PC-9 (cell line): ENCODE data around the gene TUFT1. TPM values are rescaled to one million over a fixed set of nuclear protein-coding genes. Genes with fewer than 3 reads are reported as not detected.

ENCODE experiments used
- BruUV-seq: library from RNA; stranded (reverse); fragments of 400-500 nt; replicated peaks from 2 replicates; lab custom pipeline; 2021; lab: Mats Ljungman, UMichigan
- CTCF ChIA-PET: fragments of 300-600 bp; sonication (Branson Sonifier 250); formaldehyde crosslinking; loops from one replicate; lab custom pipeline; 2022; ENCODE audit warnings: antibody characterized with exemption; lab: Charles Lee
- POLR2A ChIA-PET: fragments of 300-600 bp; sonication (Branson Sonifier 250); formaldehyde crosslinking; loops from one replicate; lab custom pipeline; 2022; ENCODE audit warnings: antibody characterized with exemption; ENCODE audit not compliant: unreplicated experiment; lab: Charles Lee
- DNase-seq, 2 experiments: peaks; one replicate each; pipeline versions ENCODE4 v3.0.0 to v3.0.0-alpha.2; 2015 to 2022; ENCODE audit warnings: mixed read lengths in 1 of 2
- H2AFZ ChIP-seq: fragments of 200-600 bp; sonication (generic); 2 replicates; pipeline ENCODE4 v1.8.1; 2017; ENCODE audit warnings: antibody characterized with exemption
- H3F3A ChIP-seq: fragments of 200-600 bp; sonication (generic); 2 replicates; pipeline ENCODE4 v1.8.1; 2017; ENCODE audit warnings: antibody characterized with exemption, mild to moderate bottlenecking, low read depth; ENCODE audit not compliant: insufficient read depth
- H3K27ac ChIP-seq: fragments of 200-600 bp; sonication (generic); 2 replicates; pipeline ENCODE4 v1.6.1; 2016; ENCODE audit warnings: mixed run types
- H3K27me3 ChIP-seq: fragments of 200-600 bp; sonication (generic); 2 replicates; pipeline ENCODE4 v1.6.1; 2016; ENCODE audit warnings: low read depth, mixed run types; ENCODE audit not compliant: insufficient read depth
- H3K36me3 ChIP-seq: fragments of 200-600 bp; sonication (generic); 2 replicates; pipeline ENCODE4 v1.6.1; 2016; ENCODE audit warnings: low read depth, mixed run types
- H3K4me1 ChIP-seq: fragments of 200-600 bp; sonication (generic); replicated peaks from 2 replicates; pipeline ENCODE4 v1.6.1; 2016; ENCODE audit warnings: mixed run types; ENCODE audit not compliant: insufficient read depth
- H3K4me2 ChIP-seq: fragments of 200-600 bp; sonication (generic); 2 replicates; pipeline ENCODE4 v1.6.1; 2017; ENCODE audit warnings: mixed run types
- H3K4me3 ChIP-seq: fragments of 200-600 bp; sonication (generic); 2 replicates; pipeline ENCODE4 v1.6.1; 2016; ENCODE audit warnings: mixed run types
- H3K79me2 ChIP-seq: fragments of 200-600 bp; sonication (generic); 2 replicates; pipeline ENCODE4 v1.6.1; 2017; ENCODE audit warnings: low read depth, mixed run types
- H3K9me2 ChIP-seq: fragments of 200-600 bp; sonication (generic); 2 replicates; pipeline ENCODE4 v1.8.1; 2017; ENCODE audit warnings: mild to moderate bottlenecking; ENCODE audit not compliant: insufficient read depth
- H3K9me3 ChIP-seq: fragments of 200-600 bp; sonication (generic); 2 replicates; pipeline ENCODE4 v1.8.1; 2016; ENCODE audit warnings: low read depth; ENCODE audit not compliant: insufficient read depth
- H4K20me1 ChIP-seq: fragments of 200-600 bp; sonication (generic); 2 replicates; pipeline ENCODE4 v1.8.1; 2017; ENCODE audit not compliant: insufficient read depth
- CTCF ChIP-seq: fragments of 200-600 bp; sonication (generic); conservative IDR thresholded peaks from 2 replicates; pipeline ENCODE4 v1.6.1; 2017; ENCODE audit warnings: mixed run types, antibody characterized with exemption, mild to moderate bottlenecking, moderate library complexity
- EZH2 ChIP-seq: fragments of 200-600 bp; sonication (generic); IDR thresholded peaks from 2 replicates; pipeline ENCODE4 v1.8.0; 2017; ENCODE audit warnings: antibody characterized with exemption, low read depth
- intact Hi-C: fragments of 100-400 bp; cut with micrococcal nuclease; formaldehyde crosslinking; loops from one replicate; pipeline ENCODE4 v1.10.0; 2022; ENCODE audit not compliant: unreplicated experiment
- microRNA-seq: library from miRNA; unstranded; fragments of <30 nt; microRNA quantifications from one replicate; pipeline ENCODE4 v1.2.0, GENCODE V29; 2021; ENCODE audit warnings: borderline number of aligned reads, borderline replicate concordance
- total RNA-seq: library from RNA; stranded (reverse); gene quantifications from 2 replicates; pipeline ENCODE4 v1.2.3, GENCODE V29; 2021

Gene TUFT1
- total RNA-seq, 1 experiment from 2014 or later: 35.3 TPM

- intact Hi-C loops: no loop called here
- no peaks in the 10 kb centered on the region for H3K9me2 ChIP-seq
- H3K4me3 ChIP-seq: no peak overlapping the region
- no TSS peak for BruUV-seq
- no peaks in the 10 kb centered on the region for H3K9me3 ChIP-seq
- peaks cover 9% of the 10 kb centered on the region for H3K4me1 ChIP-seq
- H3F3A ChIP-seq: no peaks in the 10 kb centered on the region
- no peak overlapping the region for H3K27ac ChIP-seq
- ChIA-PET POLR2A (interaction anchor here (0.6 kb wide), 1 partner anchor 219 kb away, joined by 3 read pairs; no protein-coding TSS in a partner anchor), CTCF (no interaction called here)
- peaks cover 28% of the 10 kb centered on the region for H3K79me2 ChIP-seq
- no peak overlapping the region for H3K4me2 ChIP-seq
- no peaks in the 10 kb centered on the region for H4K20me1 ChIP-seq
- no peaks in the 10 kb centered on the region for H3K36me3 ChIP-seq
- no peaks in the 10 kb centered on the region for H3K27me3 ChIP-seq
- DNase-seq: no peak
- no peak overlapping the region for H2AFZ ChIP-seq
- TF ChIP-seq EZH2 (no peak), CTCF (no peak)
These were observed 84.7 kb downstream of the TUFT1 start for GRCh38 chr1:151624783-151625182.

GRCh38 chr1:151626740-151627334 is 86.7 kb downstream of the TUFT1 start:
- DNase-seq: no peak
- BruUV-seq: no TSS peak
- Histone ChIP-seq H3K27ac (no peak overlapping the region), H2AFZ (no peak overlapping the region), H3K9me3 (no peaks in the 10 kb centered on the region), H3F3A (no peaks in the 10 kb centered on the region), H3K4me3 (no peak overlapping the region), H3K27me3 (no peaks in the 10 kb centered on the region), H3K9me2 (no peaks in the 10 kb centered on the region), H3K4me2 (no peak overlapping the region), H4K20me1 (no peaks in the 10 kb centered on the region), H3K36me3 (no peaks in the 10 kb centered on the region), H3K4me1 (no peaks in the 10 kb centered on the region), H3K79me2 (peaks cover 8% of the 10 kb centered on the region)
- ChIA-PET CTCF (no interaction called here), POLR2A (no interaction called here)
- intact Hi-C loops: no loop called here
- no peak for TF ChIP-seq CTCF
- no peak for TF ChIP-seq EZH2

DNA sequence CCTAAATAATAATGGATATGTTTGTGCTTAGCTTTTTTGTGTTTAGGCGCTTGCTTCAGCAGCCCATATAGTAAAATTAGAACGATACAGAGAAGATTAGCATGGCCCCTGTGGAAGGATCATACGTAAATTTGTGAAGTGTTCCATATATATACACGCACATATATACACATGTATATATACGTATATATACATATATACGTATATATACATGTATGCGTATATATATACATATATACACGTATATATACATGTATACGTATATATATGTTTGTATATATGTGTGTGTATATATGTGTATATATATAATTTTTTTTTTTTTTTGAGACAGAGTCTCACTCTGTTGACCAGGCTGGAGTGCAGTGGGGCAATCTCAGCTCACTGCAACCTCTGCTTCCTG is 89.2 kb downstream of the TUFT1 start:
- CTCF ChIA-PET: no interaction called here
- Histone ChIP-seq H3K9me3 (no peaks in the 10 kb centered on the region), H2AFZ (no peak overlapping the region), H3K4me3 (no peak overlapping the region), H3K27ac (no peak overlapping the region), H3K79me2 (no peaks in the 10 kb centered on the region), H3K4me1 (no peaks in the 10 kb centered on the region), H3F3A (no peaks in the 10 kb centered on the region), H3K36me3 (no peaks in the 10 kb centered on the region), H3K9me2 (no peaks in the 10 kb centered on the region), H4K20me1 (no peaks in the 10 kb centered on the region), H3K4me2 (no peak overlapping the region), H3K27me3 (no peaks in the 10 kb centered on the region)
- TF ChIP-seq CTCF (no peak), EZH2 (no peak)
- POLR2A ChIA-PET: no interaction called here
- intact Hi-C loops: no loop called here
- no peak for DNase-seq
- no TSS peak for BruUV-seq

Small RNA genes within 50 kb of the gene (microRNA-seq; reads per million reads assigned to microRNA genes)
- gene MIR554: not detected

Other genes starting within 250 kb of the TUFT1 start
- gene PI4KB, start 212.9 kb upstream of the TUFT1 start, total RNA-seq: 40.0 and 44.3 TPM in 2 replicates
- 73.6 and 75.7 TPM in 2 replicates for gene RFX5, start 193.1 kb upstream of the TUFT1 start, total RNA-seq
- gene SELENBP1, start 167.6 kb upstream of the TUFT1 start, total RNA-seq: 11.3 and 18.4 TPM in 2 replicates
- 334 and 345 TPM in 2 replicates for gene PSMB4, start 140.7 kb upstream of the TUFT1 start, total RNA-seq
- 63.3 and 71.0 TPM in 2 replicates for gene POGZ, start 80.8 kb upstream of the TUFT1 start, total RNA-seq
- 30.3 and 31.1 TPM in 2 replicates for gene CGN, start 28.9 kb upstream of the TUFT1 start, total RNA-seq
- 24.6 and 40.1 TPM in 2 replicates for gene SNX27, start 71.7 kb downstream of the TUFT1 start, total RNA-seq
- gene CELF3, start 176.5 kb downstream of the TUFT1 start, total RNA-seq: not detected in 2 replicates
- gene RIIAD1, start 181.2 kb downstream of the TUFT1 start, total RNA-seq: not detected in 2 replicates
- 80.9 and 132 TPM in 2 replicates for gene MRPL9, start 223.2 kb downstream of the TUFT1 start, total RNA-seq